Sciatic nerve (tissue), 2 donors: ENCODE results near the gene MGAT4A. TPM values are rescaled to one million over a fixed set of nuclear protein-coding genes. Genes with fewer than 3 reads are reported as not detected.
A peak's percentile ranks its signal among the peaks of the same experiment; 100 is the strongest.

Experiments used
- ATAC-seq: fragments of 200-7000 bp; cut with Tn5 transposase; one replicate; pipeline ENCODE4 v1.9.1; 2020; ENCODE audit warnings: mild to moderate bottlenecking, moderate library complexity
- DNase-seq: peaks from one replicate; pipeline ENCODE4 v3.0.0-alpha.2; 2020; ENCODE audit warnings: low spot score
- intact Hi-C: fragments of 100-400 bp; cut with DNase I; formaldehyde crosslinking; loops from one replicate; pipeline ENCODE4 v1.14.2; 2022
- total RNA-seq: library from RNA; stranded (reverse); fragmentation: NEBNext Ultra II Directional; extraction: Animal tissue kit (Norgen Biotek cat#: 25700); gene quantifications from one replicate; pipeline ENCODE4 v1.2.1, GENCODE V29; 2021
- donor health status: DM: no; HTN: no; CAD: no.
- donor health status: DM: no; HTN: no; CAD: no.

Gene MGAT4A
- total RNA-seq, 1 donor from 2014 or later: 46.0 TPM

- intact Hi-C loops: no loop called here
- no peak for ATAC-seq
- DNase-seq: no peak
Observed at GRCh38 chr2:98588880-98589431, 142.0 kb downstream of the MGAT4A start.

- intact Hi-C loops: no loop called here
- ATAC-seq: no peak
Observed at GRCh38 chr2:98586551-98587140, 144.3 kb downstream of the MGAT4A start.

GRCh38 chr2:98585386-98585785 lies 145.5 kb downstream of the MGAT4A start:
- ATAC-seq (no peak), DNase-seq (no peak)
- intact Hi-C loops: no loop called here

More at GRCh38 chr2:98586551-98587140, 144.3 kb downstream of the MGAT4A start:
- DNase-seq: no peak

- ATAC-seq (no peak), DNase-seq (no peak)
- intact Hi-C loops: no loop called here
Observed at GRCh38 chr2:98583816-98584618, 146.9 kb downstream of the MGAT4A start.

- intact Hi-C loops: no loop called here
- ATAC-seq (no peak), DNase-seq (no peak)
Observed at GRCh38 chr2:98583276-98583675, 147.7 kb downstream of the MGAT4A start.

- intact Hi-C loops: no loop called here
- ATAC-seq: no peak
- DNase-seq: no peak
Observed at GRCh38 chr2:98582523-98582922, 148.4 kb downstream of the MGAT4A start.

- intact Hi-C loops: no loop called here
- ATAC-seq (no peak), DNase-seq (no peak)
Observed at GRCh38 chr2:98580656-98581284, 150.2 kb downstream of the MGAT4A start.

GRCh38 chr2:98579926-98580325 lies 151.0 kb downstream of the MGAT4A start:
- DNase-seq (no peak), ATAC-seq (no peak)
- intact Hi-C loops: no loop called here

- DNase-seq: no peak
- intact Hi-C loops: no loop called here
- ATAC-seq: no peak
Observed at GRCh38 chr2:98578231-98578630, 152.7 kb downstream of the MGAT4A start.

- intact Hi-C loops: no loop called here
- ATAC-seq: no peak
- no peak for DNase-seq
Observed at GRCh38 chr2:98577313-98577712, 153.6 kb downstream of the MGAT4A start.

GRCh38 chr2:98576666-98577312 lies 154.1 kb downstream of the MGAT4A start:
- ATAC-seq (no peak), DNase-seq (no peak)
- intact Hi-C loops: no loop called here

GRCh38 chr2:98573426-98573825 lies 157.5 kb downstream of the MGAT4A start:
- intact Hi-C loops: no loop called here
- ATAC-seq: no peak
- DNase-seq: no peak

- DNase-seq: peak; percentile 33
- ATAC-seq: no peak
- intact Hi-C loops: no loop called here
Observed at GRCh38 chr2:98572676-98573075, 158.3 kb downstream of the MGAT4A start.

- intact Hi-C loops: no loop called here
- no peak for ATAC-seq
Observed at GRCh38 chr2:98572211-98572610, 158.7 kb downstream of the MGAT4A start.

GRCh38 chr2:98571796-98572195 lies 159.1 kb downstream of the MGAT4A start:
- DNase-seq (no peak), ATAC-seq (no peak)
- intact Hi-C loops: no loop called here

More at GRCh38 chr2:98572211-98572610, 158.7 kb downstream of the MGAT4A start:
- no peak for DNase-seq

GRCh38 chr2:98571121-98571701 lies 159.7 kb downstream of the MGAT4A start:
- no peak for ATAC-seq
- intact Hi-C loops: no loop called here
- no peak for DNase-seq

- ATAC-seq: no peak
- intact Hi-C loops: no loop called here
Observed at GRCh38 chr2:98570356-98570755, 160.6 kb downstream of the MGAT4A start.

GRCh38 chr2:98569915-98570314 lies 161.0 kb downstream of the MGAT4A start:
- intact Hi-C loops: no loop called here
- ATAC-seq (no peak), DNase-seq (no peak)

More at GRCh38 chr2:98570356-98570755, 160.6 kb downstream of the MGAT4A start:
- DNase-seq: no peak

GRCh38 chr2:98569197-98569793 lies 161.6 kb downstream of the MGAT4A start:
- peak; percentile 35 for ATAC-seq
- peak; percentile 80 for DNase-seq
- intact Hi-C loops: no loop called here
